Endothelial cell (in vitro differentiated cells): ENCODE data around the gene GAMT. TPM values are rescaled to one million over a fixed set of nuclear protein-coding genes. Genes with fewer than 3 reads are reported as not detected.
A peak's percentile ranks its signal among the peaks of the same experiment; 100 is the strongest.

Experiments
- DNase-seq: peaks from one replicate; pipeline ENCODE4 v3.0.0; 2021; ENCODE audit warnings: low spot score
- H3K27ac Mint-ChIP-seq: one replicate; pipeline ENCODE4 v1.8.0; 2021; ENCODE audit warnings: mixed read lengths, inconsistent platforms; ENCODE audit not compliant: unreplicated experiment
- H3K27me3 Mint-ChIP-seq: one replicate; pipeline ENCODE4 v1.8.0; 2021; ENCODE audit warnings: mild to moderate bottlenecking, moderate library complexity, mixed read lengths, inconsistent platforms; ENCODE audit not compliant: unreplicated experiment
- H3K36me3 Mint-ChIP-seq: one replicate; pipeline ENCODE4 v1.8.0; 2021; ENCODE audit warnings: mild to moderate bottlenecking, low read depth, mixed read lengths, inconsistent platforms; ENCODE audit not compliant: unreplicated experiment
- H3K4me1 Mint-ChIP-seq: one replicate; pipeline ENCODE4 v1.8.0; 2021; ENCODE audit warnings: mild to moderate bottlenecking, mixed read lengths, inconsistent platforms; ENCODE audit not compliant: unreplicated experiment
- H3K4me3 Mint-ChIP-seq: one replicate; pipeline ENCODE4 v1.8.0; 2021; ENCODE audit warnings: mild to moderate bottlenecking, mixed read lengths, inconsistent platforms; ENCODE audit not compliant: unreplicated experiment
- H3K9me3 Mint-ChIP-seq: one replicate; pipeline ENCODE4 v1.8.0; 2021; ENCODE audit warnings: mixed read lengths, inconsistent platforms; ENCODE audit not compliant: unreplicated experiment
- total RNA-seq: library from RNA; stranded (reverse); fragmentation: NEBNext Ultra II Directional; extraction: Animal tissue kit (Norgen Biotek cat#: 25700); gene quantifications from one replicate; pipeline ENCODE4 v1.2.1, GENCODE V29; 2021; ENCODE audit not compliant: unreplicated experiment
- TF ChIP-seq, protein P1 (sequence below): fragments of 200-600 bp; sonication (generic); IDR thresholded peaks from one replicate; pipeline ENCODE4 v1.5.0; 2021; ENCODE audit warnings: antibody characterized with exemption; ENCODE audit not compliant: unreplicated experiment

GAMT gene
- total RNA-seq, 1 donor from 2014 or later: 18.1 TPM

DNA sequence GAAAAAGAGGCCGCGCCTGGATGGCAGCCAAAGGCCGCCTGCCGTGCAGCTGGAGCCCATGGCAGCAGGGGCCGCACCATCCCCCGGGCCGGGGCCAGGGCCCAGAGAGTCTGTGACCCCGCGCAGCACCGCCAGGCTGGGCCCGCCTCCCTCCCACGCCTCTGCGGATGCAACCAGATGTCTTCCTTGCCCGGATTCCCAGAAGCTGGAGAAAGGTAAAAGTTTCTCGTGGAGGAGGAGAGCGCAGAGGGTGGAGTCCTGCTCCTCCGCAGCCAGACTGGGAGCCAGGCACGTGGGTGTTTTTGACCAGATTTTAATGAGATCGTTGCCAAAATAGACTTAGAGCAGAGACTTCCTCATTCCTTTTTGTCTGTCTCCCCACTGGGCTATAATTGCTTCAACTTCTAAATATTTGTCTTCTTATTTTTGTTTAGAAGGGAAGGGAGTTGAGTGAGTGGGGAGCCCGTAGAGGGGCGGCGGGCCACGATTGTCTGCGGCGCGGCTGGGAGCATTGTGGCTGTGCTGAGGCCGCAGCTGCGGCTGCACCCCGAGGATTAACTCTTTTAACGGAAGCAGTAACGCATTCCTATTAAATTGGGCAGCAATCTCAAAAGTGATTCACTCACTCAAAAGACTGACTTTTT is 40.4 kb downstream of the GAMT start:
- peaks cover 39% of the 10 kb centered on the region for H3K36me3 Mint-ChIP-seq
- no peak overlapping the region for H3K4me3 Mint-ChIP-seq
- no peak overlapping the region for H3K27ac Mint-ChIP-seq
- TF ChIP-seq, protein P1, sequence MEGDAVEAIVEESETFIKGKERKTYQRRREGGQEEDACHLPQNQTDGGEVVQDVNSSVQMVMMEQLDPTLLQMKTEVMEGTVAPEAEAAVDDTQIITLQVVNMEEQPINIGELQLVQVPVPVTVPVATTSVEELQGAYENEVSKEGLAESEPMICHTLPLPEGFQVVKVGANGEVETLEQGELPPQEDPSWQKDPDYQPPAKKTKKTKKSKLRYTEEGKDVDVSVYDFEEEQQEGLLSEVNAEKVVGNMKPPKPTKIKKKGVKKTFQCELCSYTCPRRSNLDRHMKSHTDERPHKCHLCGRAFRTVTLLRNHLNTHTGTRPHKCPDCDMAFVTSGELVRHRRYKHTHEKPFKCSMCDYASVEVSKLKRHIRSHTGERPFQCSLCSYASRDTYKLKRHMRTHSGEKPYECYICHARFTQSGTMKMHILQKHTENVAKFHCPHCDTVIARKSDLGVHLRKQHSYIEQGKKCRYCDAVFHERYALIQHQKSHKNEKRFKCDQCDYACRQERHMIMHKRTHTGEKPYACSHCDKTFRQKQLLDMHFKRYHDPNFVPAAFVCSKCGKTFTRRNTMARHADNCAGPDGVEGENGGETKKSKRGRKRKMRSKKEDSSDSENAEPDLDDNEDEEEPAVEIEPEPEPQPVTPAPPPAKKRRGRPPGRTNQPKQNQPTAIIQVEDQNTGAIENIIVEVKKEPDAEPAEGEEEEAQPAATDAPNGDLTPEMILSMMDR: no peak
- no peaks in the 10 kb centered on the region for H3K27me3 Mint-ChIP-seq
- peaks cover 10% of the 10 kb centered on the region for H3K4me1 Mint-ChIP-seq
- DNase-seq: no peak
- H3K9me3 Mint-ChIP-seq: no peaks in the 10 kb centered on the region

DNA sequence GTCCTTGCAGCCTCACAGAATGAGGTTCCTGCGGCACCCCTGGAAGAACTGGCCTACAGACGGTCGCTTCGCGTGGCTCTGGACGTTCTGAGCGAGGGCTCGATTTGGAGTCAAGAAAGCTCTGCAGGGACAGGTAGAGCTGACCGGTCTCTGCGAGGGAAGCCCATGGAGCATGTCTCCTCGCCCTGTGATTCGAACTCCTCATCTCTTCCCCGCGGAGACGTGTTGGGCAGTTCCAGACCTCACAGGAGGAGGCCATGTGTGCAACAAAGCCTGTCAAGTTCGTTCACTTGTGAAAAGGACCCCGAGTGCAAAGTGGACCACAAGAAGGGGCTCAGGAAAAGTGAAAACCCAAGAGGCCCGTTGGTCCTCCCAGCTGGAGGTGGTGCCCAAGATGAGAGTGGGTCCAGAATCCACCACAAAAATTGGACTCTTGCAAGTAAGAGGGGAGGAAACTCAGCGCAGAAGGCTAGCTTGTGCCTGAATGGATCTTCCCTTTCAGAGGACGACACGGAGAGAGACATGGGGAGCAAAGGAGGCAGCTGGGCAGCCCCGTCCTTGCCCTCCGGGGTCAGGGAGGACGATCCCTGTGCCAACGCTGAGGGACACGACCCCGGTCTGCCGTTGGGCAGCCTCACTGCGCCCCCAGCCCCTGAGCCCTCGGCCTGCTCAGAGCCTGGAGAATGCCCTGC is 41.1 kb downstream of the GAMT start:
- H3K27me3 Mint-ChIP-seq: no peaks in the 10 kb centered on the region
- peaks cover 15% of the 10 kb centered on the region for H3K4me1 Mint-ChIP-seq
- TF ChIP-seq, protein P1: no peak
- no peak overlapping the region for H3K4me3 Mint-ChIP-seq
- no peaks in the 10 kb centered on the region for H3K9me3 Mint-ChIP-seq
- H3K36me3 Mint-ChIP-seq: peaks cover 43% of the 10 kb centered on the region
- no peak for DNase-seq
- H3K27ac Mint-ChIP-seq: no peak overlapping the region

DNA sequence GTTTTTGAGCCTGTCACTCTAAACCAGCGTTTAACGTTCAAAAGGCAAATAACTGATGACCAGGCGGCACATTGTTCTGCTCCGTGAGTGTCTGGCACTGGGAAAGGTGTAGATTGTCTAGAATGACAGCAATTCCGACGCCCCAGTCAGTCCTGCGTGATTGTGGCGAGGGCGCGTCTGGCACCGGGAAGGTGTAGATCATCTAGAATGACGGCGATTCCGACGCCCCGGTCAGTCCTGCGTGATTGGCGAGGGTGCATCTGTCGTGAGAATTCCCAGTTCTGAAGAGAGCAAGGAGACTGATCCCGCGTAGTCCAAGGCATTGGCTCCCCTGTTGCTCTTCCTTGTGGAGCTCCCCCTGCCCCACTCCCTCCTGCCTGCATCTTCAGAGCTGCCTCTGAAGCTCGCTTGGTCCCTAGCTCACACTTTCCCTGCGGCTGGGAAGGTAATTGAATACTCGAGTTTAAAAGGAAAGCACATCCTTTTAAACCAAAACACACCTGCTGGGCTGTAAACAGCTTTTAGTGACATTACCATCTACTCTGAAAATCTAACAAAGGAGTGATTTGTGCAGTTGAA is 43.7 kb downstream of the GAMT start:
- H3K4me3 Mint-ChIP-seq: peak overlapping the region; percentile 43
- no peak for DNase-seq
- H3K27me3 Mint-ChIP-seq: peaks cover 2% of the 10 kb centered on the region
- TF ChIP-seq, protein P1: no peak
- peaks cover 7% of the 10 kb centered on the region for H3K4me1 Mint-ChIP-seq
- H3K27ac Mint-ChIP-seq: no peak overlapping the region
- peaks cover 43% of the 10 kb centered on the region for H3K36me3 Mint-ChIP-seq
- H3K9me3 Mint-ChIP-seq: no peaks in the 10 kb centered on the region

DNA sequence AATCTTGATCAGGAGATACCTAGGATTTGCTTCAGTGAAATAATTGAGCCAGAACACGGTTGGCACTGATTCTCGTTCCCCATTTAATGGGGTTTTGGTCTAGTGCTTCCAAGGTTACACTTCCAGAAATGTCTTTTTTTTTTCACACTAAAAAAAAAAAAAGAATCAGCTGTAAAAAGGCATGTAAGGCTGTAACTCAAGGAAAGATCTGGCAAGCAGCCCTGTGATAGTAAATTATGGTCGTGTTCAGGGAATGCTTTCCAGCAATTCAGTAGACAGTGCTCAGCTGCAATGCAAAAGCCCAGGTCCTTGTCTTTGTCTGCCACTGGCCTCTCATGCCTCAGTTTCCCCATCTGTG is 44.9 kb downstream of the GAMT start:
- Mint-ChIP-seq H3K27me3 (peaks cover 2% of the 10 kb centered on the region), H3K36me3 (peaks cover 38% of the 10 kb centered on the region), H3K4me3 (peak overlapping the region; percentile 81), H3K9me3 (no peaks in the 10 kb centered on the region), H3K4me1 (peaks cover 7% of the 10 kb centered on the region), H3K27ac (no peak overlapping the region)
- TF ChIP-seq, protein P1: no peak
- DNase-seq: no peak
